Transverse colon (tissue), 4 donors: ENCODE data around the gene SZT2. TPM values are rescaled to one million over a fixed set of nuclear protein-coding genes. Genes with fewer than 3 reads are reported as not detected.

ENCODE experiments used
- DNase-seq: peaks from one replicate; pipeline ENCODE4 v3.0.0-alpha.2; 2019
- H3K27ac ChIP-seq, 4 donors: fragments of 200-600 bp; sonication (generic); 2 replicates each; pipeline ENCODE4 v1.5.1; 2016 to 2018; ENCODE audit warnings: inconsistent platforms in 4 of 4
- H3K27me3 ChIP-seq: fragments of 200-600 bp; sonication (generic); 2 replicates; pipeline ENCODE4 v1.5.1; 2017; ENCODE audit warnings: inconsistent platforms
- H3K36me3 ChIP-seq, 4 donors: fragments of 200-600 bp; sonication (generic); 2 replicates each; pipeline ENCODE4 v1.5.1; 2017 to 2019; ENCODE audit warnings: inconsistent platforms in 4 of 4
- H3K4me1 ChIP-seq, 4 donors: fragments of 200-600 bp; sonication (generic); 2 replicates each; pipeline ENCODE4 v1.5.1; 2017 to 2020; ENCODE audit warnings: inconsistent platforms in 4 of 4
- H3K4me3 ChIP-seq, 4 donors: fragments of 200-600 bp; sonication (generic); 1 replicate in 1 of 4; 2 replicates in 3 of 4; pipeline versions ENCODE4 v1.5.1 to v1.6.1; 2017 to 2019; ENCODE audit warnings: inconsistent platforms in 4 of 4
- H3K9me3 ChIP-seq, 2 donors: fragments of 200-600 bp; sonication (generic); 2 replicates each; pipeline ENCODE4 v1.5.1; 2017 to 2019; ENCODE audit warnings: inconsistent platforms in 2 of 2
- EP300 ChIP-seq: sonication (generic); formaldehyde crosslinking; IDR thresholded peaks from one replicate; pipeline ENCODE4 v1.6.1; 2017; ENCODE audit warnings: antibody characterized with exemption, low read depth
- POLR2A ChIP-seq: fragments of 450-650 bp; IDR thresholded peaks from one replicate; pipeline ENCODE4 v1.6.1; 2016; ENCODE audit warnings: antibody characterized with exemption, mild to moderate bottlenecking, moderate library complexity
- POLR2AphosphoS5 ChIP-seq, 3 donors: sonication (generic); formaldehyde crosslinking; IDR thresholded peaks; one replicate each; pipeline ENCODE4 v1.6.1; 2016; ENCODE audit warnings: antibody characterized with exemption in 3 of 3
- WGBS, 2 donors: methylation state at CpG; one replicate each; pipeline ENCODE4 v1.1.5; 2018; ENCODE audit warnings: low coverage in 1 of 2; 5-methylcytosine and 5-hydroxymethylcytosine counted together
- in situ Hi-C, 4 donors: fragments of 200-750 bp; cut with MboI; loops; one replicate each; pipeline versions ENCODE4 v1.15.0 to v1.15.1; 2017; ENCODE audit warnings: low sequenced_read_pairs in 3 of 4, low pct_ligation_motif_present in 1 of 4, low pct_unique_long_range_greater_than_20kb in 1 of 4
- intact Hi-C: fragments of 100-400 bp; cut with DNase I; formaldehyde crosslinking; loops from one replicate; pipeline ENCODE4 v1.15.1; 2023; ENCODE audit warnings: low total_unique reads
- total RNA-seq, 4 donors: library from RNA; depleted of rRNA; stranded (reverse); fragments of >200 nt; gene quantifications; one replicate each; pipeline ENCODE4 v1.1.0, GENCODE V29; 2016
- TF ChIP-seq, protein P1 (sequence below), 5 experiments: fragments of 200-600 bp in 3 of 5; fragments of 450-650 bp in 2 of 5; sonication (generic) in 3 of 5; IDR thresholded peaks; 1 replicate in 2 of 5; 2 replicates in 3 of 5; pipeline ENCODE4 v1.5.1; 2016 to 2017; ENCODE audit warnings: antibody characterized with exemption in 5 of 5, inconsistent platforms in 3 of 5, mild to moderate bottlenecking in 2 of 5, moderate library complexity in 1 of 5

SZT2 gene
- total RNA-seq, 4 donors from 2014 or later: 43.1 to 106 (median 82.2) TPM

DNA sequence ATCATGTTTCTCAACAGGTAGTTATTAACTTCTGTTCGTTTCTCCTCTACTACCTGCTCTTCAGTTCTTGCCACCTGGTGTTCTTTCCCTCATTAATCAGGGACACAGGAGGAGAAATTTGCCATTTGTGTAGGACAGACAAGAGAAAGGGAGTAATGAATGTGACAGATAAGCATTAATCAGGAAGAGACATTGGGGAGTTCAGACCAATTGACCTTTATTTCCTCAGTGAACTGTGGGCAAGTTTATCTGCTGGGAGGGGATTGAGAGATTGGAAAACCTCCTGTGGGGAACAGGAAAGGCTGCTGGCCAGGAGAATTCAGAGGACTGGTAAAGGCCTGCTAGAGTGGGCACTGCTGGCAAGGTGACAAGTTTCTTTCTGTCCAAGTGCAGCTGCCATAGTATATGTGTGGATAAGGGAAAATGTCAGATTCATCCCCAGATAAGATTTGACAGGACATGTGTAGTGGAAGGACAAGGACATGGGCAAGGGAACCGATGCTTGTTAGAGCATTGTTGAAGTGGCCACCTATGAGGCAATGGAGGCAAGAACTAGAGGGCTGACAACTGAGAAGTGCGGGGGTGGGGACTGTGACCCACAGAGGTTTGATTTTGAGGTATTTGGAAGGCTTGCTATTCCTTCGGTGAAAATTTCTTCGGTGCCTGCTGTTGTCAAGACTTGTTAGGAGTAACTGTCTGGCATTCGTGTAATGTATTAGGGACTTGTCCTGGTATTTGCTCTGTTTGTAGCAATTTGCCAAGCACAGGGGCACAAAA, 12.6 kb downstream of the SZT2 start:
- Histone ChIP-seq H3K27ac (no peak overlapping the region), H3K27me3 (no peaks in the 10 kb centered on the region), H3K9me3 (no peaks in the 10 kb centered on the region), H3K4me1 (peaks cover 0 to 18% (median 3%) of the 10 kb centered on the region in 4 donors), H3K36me3 (peaks cover 0 to 25% (median 10%) of the 10 kb centered on the region in 4 donors), H3K4me3 (no peak overlapping the region)
- intact Hi-C loops: no loop called here
- DNase-seq: no peak
- in situ Hi-C loops: no loop called here
- 75 to 98% methylated on average over 1 to 6 of the region's 6 CpGs for WGBS, 2 donors
- TF ChIP-seq EP300 (no peak), POLR2A (no peak)
- TF ChIP-seq, protein P1, sequence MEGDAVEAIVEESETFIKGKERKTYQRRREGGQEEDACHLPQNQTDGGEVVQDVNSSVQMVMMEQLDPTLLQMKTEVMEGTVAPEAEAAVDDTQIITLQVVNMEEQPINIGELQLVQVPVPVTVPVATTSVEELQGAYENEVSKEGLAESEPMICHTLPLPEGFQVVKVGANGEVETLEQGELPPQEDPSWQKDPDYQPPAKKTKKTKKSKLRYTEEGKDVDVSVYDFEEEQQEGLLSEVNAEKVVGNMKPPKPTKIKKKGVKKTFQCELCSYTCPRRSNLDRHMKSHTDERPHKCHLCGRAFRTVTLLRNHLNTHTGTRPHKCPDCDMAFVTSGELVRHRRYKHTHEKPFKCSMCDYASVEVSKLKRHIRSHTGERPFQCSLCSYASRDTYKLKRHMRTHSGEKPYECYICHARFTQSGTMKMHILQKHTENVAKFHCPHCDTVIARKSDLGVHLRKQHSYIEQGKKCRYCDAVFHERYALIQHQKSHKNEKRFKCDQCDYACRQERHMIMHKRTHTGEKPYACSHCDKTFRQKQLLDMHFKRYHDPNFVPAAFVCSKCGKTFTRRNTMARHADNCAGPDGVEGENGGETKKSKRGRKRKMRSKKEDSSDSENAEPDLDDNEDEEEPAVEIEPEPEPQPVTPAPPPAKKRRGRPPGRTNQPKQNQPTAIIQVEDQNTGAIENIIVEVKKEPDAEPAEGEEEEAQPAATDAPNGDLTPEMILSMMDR (IDR thresholded peaks at IDR 0.05): no peak

DNA sequence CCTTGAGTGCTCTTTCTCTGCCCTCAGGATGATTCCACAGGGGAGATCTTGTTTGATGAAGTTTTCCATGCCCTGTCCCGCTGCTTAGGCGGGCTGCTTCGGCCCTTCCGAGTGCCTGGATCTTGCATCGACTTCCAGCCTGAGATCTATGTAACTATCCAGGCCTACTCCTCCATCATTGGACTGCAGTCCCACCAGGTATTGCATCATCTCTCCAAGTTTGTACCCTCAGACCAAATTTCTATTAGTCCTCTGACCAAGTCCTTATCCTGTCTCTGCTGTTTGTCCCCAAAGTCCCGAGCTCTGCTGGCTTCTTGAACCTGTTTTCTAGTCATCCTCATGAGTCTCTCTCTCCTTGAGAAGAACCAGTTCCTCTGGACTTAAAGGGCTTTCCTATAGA, 14.7 kb downstream of the SZT2 start:
- intact Hi-C loops: no loop called here
- Histone ChIP-seq H3K36me3 (peaks cover 0 to 38% (median 14%) of the 10 kb centered on the region in 4 donors), H3K9me3 (no peaks in the 10 kb centered on the region)

DNA sequence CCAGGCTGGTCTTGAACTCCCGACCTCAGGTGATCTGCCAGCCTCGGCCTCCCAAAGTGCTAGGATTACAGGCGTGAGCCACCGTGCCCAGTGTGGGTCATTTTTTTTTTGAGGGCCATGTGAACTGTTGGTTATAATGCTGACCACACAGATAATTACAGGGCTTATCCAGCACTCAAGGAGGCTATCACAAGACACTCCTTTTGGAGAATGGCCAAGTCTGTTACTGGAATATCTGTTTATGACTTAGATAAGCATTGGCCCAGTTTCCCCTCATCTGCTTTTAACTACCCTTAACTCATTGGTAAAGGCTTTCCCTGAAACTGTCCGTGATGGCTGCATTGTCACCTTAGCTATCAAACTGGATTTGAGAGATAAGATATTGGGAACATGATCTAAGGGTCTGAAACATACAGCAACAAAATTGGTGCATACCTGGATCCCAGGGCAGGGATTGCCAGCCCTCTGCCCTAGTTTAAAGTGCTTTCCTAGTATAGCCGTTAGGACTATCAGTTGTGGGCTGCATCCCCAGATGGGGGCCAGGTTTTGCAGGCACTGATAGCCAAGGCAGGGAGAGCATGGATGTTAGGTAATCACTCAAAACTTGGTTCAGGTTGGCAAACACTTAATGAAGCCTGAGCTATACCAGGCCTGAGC, 15.6 kb downstream of the SZT2 start:
- Histone ChIP-seq H3K27me3 (no peaks in the 10 kb centered on the region), H3K4me3 (no peak overlapping the region), H3K27ac (peak overlapping the region; percentile 4 to 50 (median 38)), H3K9me3 (no peaks in the 10 kb centered on the region), H3K4me1 (peaks cover 0 to 18% (median 3%) of the 10 kb centered on the region in 4 donors), H3K36me3 (peaks cover 0 to 43% (median 16%) of the 10 kb centered on the region in 4 donors)
- intact Hi-C loops: no loop called here
- TF ChIP-seq, protein P1 (IDR thresholded peaks at IDR 0.05): no peak
- TF ChIP-seq POLR2A (no peak), POLR2AphosphoS5 (IDR thresholded peaks at IDR 0.05) (peak in 1 of 3 donors; percentile 23)
- WGBS, 2 donors: 35 to 60% methylated on average over 4 to 6 of the region's 6 CpGs
- DNase-seq: no peak
- in situ Hi-C loops: no loop called here

More for the DNA sequence above, 14.7 kb downstream of the SZT2 start:
- no peaks in the 10 kb centered on the region for H3K27me3 ChIP-seq
- in situ Hi-C loops: no loop called here
- WGBS, 2 donors: 97 to 100% methylated on average over 2 to 6 of the region's 6 CpGs
- no peak for DNase-seq
- TF ChIP-seq EP300 (no peak), POLR2AphosphoS5 (IDR thresholded peaks at IDR 0.05) (no peak)
- TF ChIP-seq, protein P1 (IDR thresholded peaks at IDR 0.05): no peak
- peaks cover 0 to 18% (median 3%) of the 10 kb centered on the region in 4 donors for H3K4me1 ChIP-seq
- H3K4me3 ChIP-seq: no peak overlapping the region
- no peak overlapping the region for H3K27ac ChIP-seq

DNA sequence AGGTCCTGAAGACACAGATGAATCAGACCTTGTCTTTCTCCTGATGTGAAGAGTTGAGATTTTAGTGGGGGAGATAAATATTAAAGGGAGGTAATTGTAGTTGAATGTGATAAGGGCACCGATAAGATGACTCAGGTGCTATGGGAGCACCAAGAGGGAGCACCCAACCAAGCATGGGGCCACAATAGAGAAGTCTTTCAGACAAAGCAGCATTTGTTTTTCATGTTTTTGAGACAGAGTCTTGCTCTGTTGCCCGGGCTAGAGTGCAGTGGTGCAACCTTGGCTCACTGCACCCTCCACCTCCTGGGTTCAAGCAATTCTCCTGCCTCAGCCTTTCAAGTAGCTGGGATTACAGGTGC, 16.2 kb downstream of the SZT2 start:
- Histone ChIP-seq H3K27ac (peak overlapping the region; percentile 4 to 50 (median 38)), H3K4me1 (peaks cover 0 to 18% (median 3%) of the 10 kb centered on the region in 4 donors), H3K27me3 (no peaks in the 10 kb centered on the region), H3K4me3 (no peak overlapping the region), H3K36me3 (peaks cover 0 to 43% (median 16%) of the 10 kb centered on the region in 4 donors), H3K9me3 (no peaks in the 10 kb centered on the region)
- in situ Hi-C loops: no loop called here
- intact Hi-C loops: no loop called here
- 25 to 61% methylated on average over 2 of the region's 2 CpGs for WGBS, 2 donors
- TF ChIP-seq POLR2AphosphoS5 (IDR thresholded peaks at IDR 0.05): no peak
- no peak for TF ChIP-seq POLR2A
- TF ChIP-seq, protein P1 (IDR thresholded peaks at IDR 0.05): no peak
- no peak for TF ChIP-seq EP300
- no peak for DNase-seq
